Small intestine (tissue), 7 donors: Measurements from ENCODE around the gene STRA8. TPM values are rescaled to one million over a fixed set of nuclear protein-coding genes. Genes with fewer than 3 reads are reported as not detected.
A peak's percentile ranks its signal among the peaks of the same experiment; 100 is the strongest.

Source experiments
- DNase-seq, 2 donors: peaks; one replicate each; pipeline versions ENCODE4 v3.0.0 to v3.0.0-alpha.2; 2013
- FAIRE-seq: peaks from 2 replicates; lab custom pipeline; 2012; peaks lifted over from hg19 to GRCh38; lab: Jason Lieb, UNC
- H3K27ac ChIP-seq, 3 donors: one replicate each; pipeline ENCODE4 v1.5.1; 2013; ENCODE audit warnings: low read length in 2 of 3, mild to moderate bottlenecking in 2 of 3, control low read depth in 1 of 3, inconsistent platforms in 1 of 3, low read depth in 1 of 3, moderate library complexity in 1 of 3
- H3K27me3 ChIP-seq, 3 donors: one replicate each; pipeline ENCODE4 v1.6.1; 2013; ENCODE audit warnings: low read length in 3 of 3, inconsistent platforms in 1 of 3; ENCODE audit not compliant: control insufficient read depth in 3 of 3, insufficient read depth in 3 of 3
- H3K36me3 ChIP-seq, 3 donors: one replicate each; pipeline ENCODE4 v1.6.1; 2013; ENCODE audit warnings: low read length in 3 of 3, inconsistent platforms in 1 of 3, low read depth in 1 of 3, mild to moderate bottlenecking in 1 of 3, moderate library complexity in 1 of 3; ENCODE audit not compliant: control insufficient read depth in 3 of 3, insufficient read depth in 2 of 3
- H3K4me1 ChIP-seq, 3 donors: one replicate each; pipeline ENCODE4 v1.6.1; 2013; ENCODE audit warnings: low read length in 2 of 3, inconsistent platforms in 1 of 3, low read depth in 1 of 3, mild to moderate bottlenecking in 1 of 3, moderate library complexity in 1 of 3; ENCODE audit not compliant: control insufficient read depth in 3 of 3, insufficient read depth in 2 of 3
- H3K4me3 ChIP-seq, 3 donors: one replicate each; pipeline ENCODE4 v1.5.1; 2013; ENCODE audit warnings: low read length in 3 of 3, control low read depth in 1 of 3, inconsistent platforms in 1 of 3, low read depth in 1 of 3, mild to moderate bottlenecking in 1 of 3, moderate library complexity in 1 of 3
- H3K9me3 ChIP-seq, 2 donors: one replicate each; pipeline ENCODE4 v1.6.1; 2013; ENCODE audit warnings: low read depth in 1 of 2, low read length in 1 of 2; ENCODE audit not compliant: control insufficient read depth in 2 of 2, insufficient read depth in 1 of 2
- WGBS, 3 donors: extraction: QIAGEN DNeasy Blood & Tissue Kit; methylation state at CpG; one replicate each; pipeline ENCODE4 v1.1.7; 2013; 5-methylcytosine and 5-hydroxymethylcytosine counted together
- polyA plus RNA-seq, 4 donors: library from polyadenylated mRNA; stranded (reverse) in 3 of 4; unstranded in 1 of 4; fragments of 200-250 nt in 3 of 4; fragments of 120-200 nt in 1 of 4; gene quantifications; one replicate each; pipeline versions ENCODE4 v1.2.1 to v1.2.3, GENCODE V29; 2013
- donor health status: healthy with polysubstance abuse.
- donor health status: control.
- donor health status: control.
- donor health status: Bipolar disorder and iron deficiency.
- donor health status: healthy.

Gene STRA8
- polyA plus RNA-seq, 4 donors: not detected

DNA sequence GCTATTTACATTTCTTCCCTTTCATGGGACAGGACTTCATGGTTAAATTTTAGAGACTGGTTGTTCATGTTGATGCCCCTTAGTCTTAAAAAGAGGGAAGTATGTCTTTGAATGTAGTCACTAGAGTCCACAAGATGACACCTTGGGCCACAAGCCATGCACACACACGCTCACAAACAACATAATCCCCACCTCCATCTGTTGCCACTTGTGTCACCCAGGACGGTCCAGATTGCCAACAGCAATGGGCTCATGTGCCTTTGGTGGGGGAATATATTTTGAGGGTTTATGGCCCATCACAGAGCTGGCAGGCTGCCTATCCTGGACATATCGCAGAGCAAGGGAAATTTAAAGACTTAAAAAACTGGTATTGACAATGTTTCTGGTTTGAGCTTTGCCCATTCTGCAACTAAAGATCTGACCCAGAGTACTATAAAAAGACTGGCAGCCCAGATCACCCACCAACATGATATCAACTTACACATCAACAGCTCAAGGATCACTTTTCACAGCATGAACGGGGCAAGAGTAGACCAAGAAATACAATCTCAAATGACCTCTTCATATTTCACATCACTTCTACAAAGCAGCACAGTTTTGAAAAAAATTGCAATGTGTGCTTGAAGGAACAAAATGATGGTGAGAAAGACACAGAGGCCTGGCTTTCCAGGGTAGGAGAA is 50.5 kb downstream of the STRA8 start:
- WGBS, 3 donors: 89 to 94% (median 94%) methylated on average over 4 of the region's 4 CpGs
- FAIRE-seq (no peak), DNase-seq (no peak)
- no peaks in the 10 kb centered on the region for H3K27me3 ChIP-seq
- H3K4me3 ChIP-seq: no peak overlapping the region
- no peaks in the 10 kb centered on the region for H3K36me3 ChIP-seq
- H3K27ac ChIP-seq: no peak overlapping the region
- H3K9me3 ChIP-seq: no peaks in the 10 kb centered on the region
- H3K4me1 ChIP-seq: peaks cover 0 to 5% (median 0%) of the 10 kb centered on the region in 3 donors

DNA sequence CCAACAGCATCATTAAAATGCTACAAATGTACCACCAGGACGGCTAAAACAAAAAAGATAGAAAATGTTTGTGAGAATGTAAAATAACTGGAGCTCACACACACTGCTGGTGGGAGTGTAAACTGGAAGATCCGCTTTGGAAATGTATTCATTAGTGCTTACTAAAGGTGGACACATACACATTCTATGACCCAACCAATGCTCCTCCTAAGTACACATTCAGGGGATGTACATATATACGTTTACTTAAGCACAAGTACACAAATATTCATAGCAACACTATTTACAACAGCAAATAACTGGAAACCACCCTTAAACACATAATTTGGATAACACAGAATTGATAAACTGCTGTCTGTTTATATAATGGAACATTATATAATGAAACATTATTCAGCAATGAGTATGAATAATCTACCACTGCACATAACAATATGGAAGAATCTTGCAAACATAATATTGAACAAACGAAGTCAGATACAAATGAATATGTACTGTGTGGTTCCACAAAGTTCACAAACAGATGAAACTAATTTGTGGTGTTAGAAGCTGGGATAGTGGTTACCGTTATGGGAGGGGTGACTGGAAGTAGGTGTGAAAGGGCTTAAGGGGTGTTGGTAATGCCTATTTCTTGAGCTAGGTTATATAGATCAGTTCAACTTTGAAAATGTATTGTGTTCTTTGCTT is 52.1 kb downstream of the STRA8 start:
- no peak for DNase-seq
- Histone ChIP-seq H3K4me1 (peaks cover 0 to 5% (median 0%) of the 10 kb centered on the region in 3 donors), H3K36me3 (no peaks in the 10 kb centered on the region), H3K27me3 (no peaks in the 10 kb centered on the region), H3K27ac (no peak overlapping the region), H3K4me3 (no peak overlapping the region), H3K9me3 (no peaks in the 10 kb centered on the region)
- WGBS, 3 donors: 79 to 84% (median 80%) methylated on average over 5 of the region's 5 CpGs
- FAIRE-seq: no peak

DNA sequence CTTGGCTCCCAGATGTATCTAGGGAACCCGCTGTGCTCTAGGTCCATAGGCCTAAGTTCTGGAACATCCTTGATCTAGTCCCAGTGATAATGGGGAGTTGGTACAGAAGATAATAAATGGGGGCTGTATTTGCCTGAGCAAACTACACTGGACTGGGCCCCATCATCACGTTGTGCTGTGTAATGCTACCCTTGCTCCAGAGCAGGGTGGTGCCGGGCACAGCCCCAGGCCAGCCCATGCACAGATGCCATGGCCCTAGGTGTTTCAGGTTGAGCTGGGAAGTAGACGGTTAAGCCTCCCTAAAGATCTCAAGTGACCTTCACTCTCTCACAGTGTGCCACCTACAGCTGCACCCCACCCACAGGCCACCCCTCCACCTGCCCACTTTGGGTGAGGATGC is 53.2 kb downstream of the STRA8 start:
- no peak for FAIRE-seq
- 80 to 89% (median 84%) methylated on average over 4 of the region's 4 CpGs for WGBS, 3 donors
- H3K27ac ChIP-seq: no peak overlapping the region

DNA sequence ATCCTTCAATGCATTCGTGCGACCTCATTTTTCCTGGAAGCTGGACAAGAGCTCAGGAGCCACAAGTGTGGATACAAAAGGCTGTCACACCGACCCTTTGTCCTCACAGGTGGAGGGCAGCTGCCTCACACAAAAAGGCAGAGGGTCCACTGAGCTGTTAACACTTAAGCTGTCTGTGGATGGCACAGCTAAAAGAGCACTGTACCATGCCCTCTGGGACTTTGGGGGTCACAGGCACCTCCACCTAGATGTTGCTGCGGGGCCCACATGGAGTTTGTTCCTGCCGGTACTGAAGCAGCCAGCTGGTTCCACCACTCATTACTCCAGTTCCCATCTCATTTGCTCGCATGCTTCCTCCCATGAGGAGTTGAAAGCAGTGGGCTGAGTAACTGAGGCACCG is 57.0 kb downstream of the STRA8 start:
- H3K27ac ChIP-seq: no peak overlapping the region
- H3K4me1 ChIP-seq: no peaks in the 10 kb centered on the region
- DNase-seq (no peak), FAIRE-seq (no peak)
- 89 to 91% (median 91%) methylated on average over 7 of the region's 7 CpGs for WGBS, 3 donors
- H3K9me3 ChIP-seq: no peaks in the 10 kb centered on the region
- H3K36me3 ChIP-seq: no peaks in the 10 kb centered on the region
- H3K4me3 ChIP-seq: no peak overlapping the region
- no peaks in the 10 kb centered on the region for H3K27me3 ChIP-seq

More for the DNA sequence above, 53.2 kb downstream of the STRA8 start:
- Histone ChIP-seq H3K9me3 (no peaks in the 10 kb centered on the region), H3K4me3 (no peak overlapping the region), H3K36me3 (no peaks in the 10 kb centered on the region), H3K4me1 (peaks cover 0 to 2% (median 0%) of the 10 kb centered on the region in 3 donors), H3K27me3 (no peaks in the 10 kb centered on the region)
- no peak for DNase-seq

DNA sequence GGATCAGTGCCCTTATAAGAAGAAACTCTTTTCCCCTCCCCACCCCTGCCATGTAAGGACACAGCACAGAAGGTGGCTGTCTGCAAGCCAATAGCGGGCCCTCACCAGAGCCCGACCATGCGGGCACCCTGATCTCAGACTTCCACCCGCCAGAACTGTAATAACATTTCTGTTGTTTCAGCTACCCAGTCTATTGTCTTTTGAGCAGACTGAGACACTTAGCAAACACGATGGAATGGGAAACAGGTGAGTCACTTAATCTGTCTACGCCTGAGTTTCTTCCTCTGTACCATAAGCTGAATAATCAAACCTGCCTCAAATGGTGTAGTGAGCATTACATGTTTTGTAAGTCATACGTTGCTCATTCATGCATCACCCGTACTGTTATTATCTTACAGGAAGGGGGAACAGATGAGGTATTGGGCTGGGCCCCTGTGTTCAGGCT is 58.2 kb downstream of the STRA8 start:
- 78 to 80% (median 79%) methylated on average over 8 of the region's 8 CpGs for WGBS, 3 donors
- H3K36me3 ChIP-seq: no peaks in the 10 kb centered on the region
- DNase-seq (no peak), FAIRE-seq (no peak)
- no peak overlapping the region for H3K27ac ChIP-seq
- no peaks in the 10 kb centered on the region for H3K4me1 ChIP-seq
- H3K4me3 ChIP-seq: no peak overlapping the region
- no peaks in the 10 kb centered on the region for H3K27me3 ChIP-seq
- H3K9me3 ChIP-seq: no peaks in the 10 kb centered on the region

DNA sequence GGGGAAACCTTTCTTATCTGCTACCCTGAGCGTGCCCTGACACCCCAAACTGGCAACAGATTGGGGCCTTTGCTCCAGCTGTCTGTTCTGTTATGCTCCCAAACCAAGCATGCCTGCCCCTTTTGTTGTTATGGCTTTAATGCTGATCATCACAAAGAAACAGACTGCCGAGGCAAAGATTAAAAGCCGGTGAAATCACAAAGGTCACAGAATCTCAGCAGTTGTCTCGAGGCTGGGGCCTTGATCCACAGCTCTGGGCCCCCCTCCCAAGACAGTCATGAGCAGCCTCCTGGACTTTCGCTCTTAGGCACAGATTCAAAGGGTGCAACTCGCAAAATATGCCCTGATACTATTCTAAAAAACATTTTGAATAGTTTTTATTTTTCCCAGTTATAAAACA is 65.6 kb downstream of the STRA8 start:
- H3K36me3 ChIP-seq: no peaks in the 10 kb centered on the region
- H3K4me1 ChIP-seq: no peaks in the 10 kb centered on the region
- WGBS, 3 donors: 17 to 52% (median 38%) methylated on average over 6 of the region's 6 CpGs
- no peak for FAIRE-seq
- H3K9me3 ChIP-seq: peaks cover 0 to 2% of the 10 kb centered on the region in 2 donors
- H3K27me3 ChIP-seq: no peaks in the 10 kb centered on the region
- H3K27ac ChIP-seq: no peak overlapping the region
- no peak overlapping the region for H3K4me3 ChIP-seq
- DNase-seq: peak in 1 of 2 donors; percentile 26

DNA sequence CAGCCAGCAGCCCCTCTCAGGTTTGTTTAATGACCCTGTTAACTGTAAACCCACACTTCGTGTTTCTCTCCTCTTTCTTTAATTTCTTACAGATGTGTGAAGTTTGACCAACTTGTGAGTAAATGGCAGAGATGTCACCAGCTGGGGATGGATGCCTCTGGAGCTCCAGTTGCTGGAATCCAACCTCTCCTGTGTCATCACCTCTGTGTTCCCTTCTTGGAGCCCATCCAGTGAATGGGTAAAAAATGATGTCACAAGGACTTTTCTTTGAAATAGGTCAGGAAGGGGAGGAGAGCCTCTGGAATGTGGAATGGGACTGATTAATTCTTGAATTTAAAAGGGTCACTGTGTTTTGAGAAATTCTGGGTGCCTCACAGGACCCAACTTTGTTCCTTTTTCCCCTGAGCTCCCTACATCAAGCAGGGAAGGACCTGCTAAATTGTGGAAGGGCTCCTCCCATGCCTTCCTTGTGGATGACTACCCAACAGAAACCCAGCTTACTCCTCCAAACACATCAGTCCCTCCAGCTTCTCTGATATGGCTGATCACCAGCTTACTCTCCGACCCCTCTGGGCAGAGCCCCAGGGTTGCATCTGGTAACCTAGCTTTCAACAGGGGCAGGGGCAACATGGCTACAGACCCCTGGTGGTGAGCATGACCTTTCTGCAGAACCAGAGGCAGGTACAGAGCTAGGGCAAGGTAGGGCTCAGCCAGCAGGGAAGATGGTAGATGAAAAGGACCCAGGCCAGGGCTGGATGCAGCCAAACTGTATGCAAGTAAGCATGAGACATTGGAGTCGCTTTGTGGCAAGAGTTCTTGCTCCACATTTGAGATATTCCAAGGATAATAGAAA is 67.5 kb downstream of the STRA8 start:
- Histone ChIP-seq H3K4me3 (no peak overlapping the region), H3K36me3 (no peaks in the 10 kb centered on the region), H3K4me1 (no peaks in the 10 kb centered on the region), H3K27me3 (no peaks in the 10 kb centered on the region), H3K27ac (no peak overlapping the region), H3K9me3 (peaks cover 0 to 2% of the 10 kb centered on the region in 2 donors)
- 81 to 83% (median 83%) methylated on average over 3 of the region's 3 CpGs for WGBS, 3 donors
- FAIRE-seq: no peak
- DNase-seq: no peak
